H9 (cell line): ENCODE results near the gene ATF5. TPM values are rescaled to one million over a fixed set of nuclear protein-coding genes. Genes with fewer than 3 reads are reported as not detected.

Source experiments
- DNase-seq: peaks from one replicate; pipeline ENCODE4 v3.0.0-alpha.2; 2017
- H2AFZ ChIP-seq: one replicate; pipeline ENCODE4 v1.6.1; 2013; ENCODE audit warnings: mild to moderate bottlenecking, low read length, control low read depth, moderate library complexity
- H2AK5ac ChIP-seq: 2 replicates; pipeline ENCODE4 v1.6.1; 2013; ENCODE audit warnings: low read length, control low read depth, mixed read lengths; ENCODE audit not compliant: insufficient read length
- H2BK120ac ChIP-seq: one replicate; pipeline ENCODE4 v1.6.1; 2013; ENCODE audit warnings: low read depth, mild to moderate bottlenecking, low read length, control low read depth, inconsistent platforms; ENCODE audit not compliant: poor library complexity, severe bottlenecking
- H2BK12ac ChIP-seq: 2 replicates; pipeline ENCODE4 v1.6.1; 2013; ENCODE audit warnings: low read length, control low read depth, mixed read lengths, low read depth; ENCODE audit not compliant: insufficient read length
- H2BK15ac ChIP-seq: 2 replicates; pipeline ENCODE4 v1.6.1; 2013; ENCODE audit warnings: low read depth, low read length, control low read depth
- H2BK20ac ChIP-seq: one replicate; pipeline ENCODE4 v1.6.1; 2013; ENCODE audit warnings: low read depth, mild to moderate bottlenecking, low read length, control low read depth, inconsistent platforms; ENCODE audit not compliant: poor library complexity, severe bottlenecking
- H2BK5ac ChIP-seq: 2 replicates; pipeline ENCODE4 v1.6.1; 2013; ENCODE audit warnings: low read length, control low read depth, mixed read lengths; ENCODE audit not compliant: insufficient read length
- H3K14ac ChIP-seq: 2 replicates; pipeline ENCODE4 v1.6.1; 2013; ENCODE audit warnings: low read length, control low read depth; ENCODE audit not compliant: insufficient read depth
- H3K18ac ChIP-seq: 2 replicates; pipeline ENCODE4 v1.6.1; 2013; ENCODE audit warnings: low read depth, mild to moderate bottlenecking, mixed read lengths, low read length, control low read depth; ENCODE audit not compliant: insufficient read length
- H3K23ac ChIP-seq: 2 replicates; pipeline ENCODE4 v1.6.1; 2013; ENCODE audit warnings: low read length, control low read depth, mixed read lengths, low read depth; ENCODE audit not compliant: insufficient read length
- H3K23me2 ChIP-seq: 2 replicates; pipeline ENCODE4 v1.6.1; 2013; ENCODE audit warnings: low read depth, mild to moderate bottlenecking, mixed read lengths, low read length, control low read depth; ENCODE audit not compliant: insufficient read length, poor library complexity, severe bottlenecking
- H3K27ac ChIP-seq: 2 replicates; pipeline ENCODE4 v1.5.1; 2013; ENCODE audit warnings: low read length, control low read depth, mixed read lengths, low read depth; ENCODE audit not compliant: insufficient read length
- H3K27me3 ChIP-seq: 2 replicates; pipeline ENCODE4 v1.6.1; 2013; ENCODE audit warnings: low read length, control low read depth, inconsistent platforms; ENCODE audit not compliant: insufficient read depth
- H3K4ac ChIP-seq: 2 replicates; pipeline ENCODE4 v1.6.1; 2013; ENCODE audit warnings: low read depth, mild to moderate bottlenecking, control low read depth, inconsistent platforms, low read length, moderate library complexity
- H3K4me1 ChIP-seq: 2 replicates; pipeline ENCODE4 v1.6.1; 2013; ENCODE audit warnings: low read length, control low read depth, inconsistent platforms; ENCODE audit not compliant: insufficient read depth
- H3K4me2 ChIP-seq: 2 replicates; pipeline ENCODE4 v1.6.1; 2013; ENCODE audit warnings: low read length, control low read depth, mixed read lengths; ENCODE audit not compliant: insufficient read length, insufficient read depth
- H3K56ac ChIP-seq: 2 replicates; pipeline ENCODE4 v1.6.1; 2013; ENCODE audit warnings: low read depth, mild to moderate bottlenecking, mixed read lengths, low read length, control low read depth; ENCODE audit not compliant: insufficient read length
- H3K79me1 ChIP-seq: 2 replicates; pipeline ENCODE4 v1.6.1; 2013; ENCODE audit warnings: low read depth, mild to moderate bottlenecking, moderate library complexity, low read length, control low read depth, inconsistent platforms; ENCODE audit not compliant: insufficient read depth, poor library complexity, severe bottlenecking
- H3K79me2 ChIP-seq: 2 replicates; pipeline ENCODE4 v1.6.1; 2013; ENCODE audit warnings: low read length, control low read depth, inconsistent platforms; ENCODE audit not compliant: insufficient read depth
- H3K9ac ChIP-seq: 2 replicates; pipeline ENCODE4 v1.6.1; 2013; ENCODE audit warnings: low read length, control low read depth, mixed read lengths; ENCODE audit not compliant: insufficient read length; ENCODE audit errors: extremely low read depth
- H3K9me3 ChIP-seq: one replicate; pipeline ENCODE4 v1.6.1; 2013; ENCODE audit warnings: low read depth, low read length, inconsistent platforms; ENCODE audit not compliant: control insufficient read depth
- H3T11ph ChIP-seq: one replicate; pipeline ENCODE4 v1.6.1; 2013; ENCODE audit warnings: mild to moderate bottlenecking, low read length, control low read depth, inconsistent platforms
- H4K20me1 ChIP-seq: one replicate; pipeline ENCODE4 v1.6.1; 2013; ENCODE audit not compliant: control insufficient read depth, insufficient read length, insufficient read depth
- H4K5ac ChIP-seq: 2 replicates; pipeline ENCODE4 v1.6.1; 2013; ENCODE audit warnings: low read depth, mild to moderate bottlenecking, mixed read lengths, low read length, control low read depth; ENCODE audit not compliant: insufficient read length
- H4K8ac ChIP-seq: replicated peaks from 2 replicates; pipeline ENCODE4 v1.6.1; 2013; ENCODE audit warnings: low read length, control low read depth, mixed read lengths, low read depth; ENCODE audit not compliant: insufficient read length
- H4K91ac ChIP-seq: 2 replicates; pipeline ENCODE4 v1.6.1; 2013; ENCODE audit warnings: low read depth, mild to moderate bottlenecking, moderate library complexity, mixed read lengths, low read length, control low read depth; ENCODE audit not compliant: insufficient read length
- H3K27ac Mint-ChIP-seq, 3 experiments: 2 replicates in 2 of 3; 3 replicates in 1 of 3; pipeline ENCODE4 v1.8.0; 2020 to 2021; ENCODE audit warnings: mixed read lengths in 3 of 3, mild to moderate bottlenecking in 1 of 3, moderate library complexity in 1 of 3
- H3K27me3 Mint-ChIP-seq: 2 replicates; pipeline ENCODE4 v1.8.0; 2021; ENCODE audit warnings: low read depth, mild to moderate bottlenecking, moderate library complexity, mixed read lengths
- H3K36me3 Mint-ChIP-seq, 3 experiments: 2 replicates in 2 of 3; 3 replicates in 1 of 3; pipeline ENCODE4 v1.8.0; 2020 to 2021; ENCODE audit warnings: low read depth in 3 of 3, mixed read lengths in 3 of 3; ENCODE audit not compliant: insufficient read depth in 1 of 3
- H3K4me1 Mint-ChIP-seq, 2 experiments: 2 replicates each; pipeline ENCODE4 v1.8.0; 2020; ENCODE audit warnings: mixed read lengths in 2 of 2
- H3K4me3 Mint-ChIP-seq, 2 experiments: 2 replicates in 1 of 2; 3 replicates in 1 of 2; pipeline ENCODE4 v1.8.0; 2020 to 2021; ENCODE audit warnings: mild to moderate bottlenecking in 2 of 2, mixed read lengths in 2 of 2, moderate library complexity in 1 of 2
- H3K9me3 Mint-ChIP-seq, 2 experiments: 2 replicates in 1 of 2; 3 replicates in 1 of 2; pipeline ENCODE4 v1.8.0; 2020; ENCODE audit warnings: mild to moderate bottlenecking in 2 of 2, mixed read lengths in 2 of 2, moderate library complexity in 1 of 2
- CTCF ChIP-seq: fragments of 200-600 bp; sonication (generic); conservative IDR thresholded peaks from 3 replicates; pipeline ENCODE4 v1.8.0; 2021; ENCODE audit warnings: antibody characterized with exemption, mild to moderate bottlenecking
- WGBS: extraction: QIAGEN DNeasy Blood & Tissue Kit; methylation state at CpG from one replicate; pipeline ENCODE4 v1.1.7; 2013; ENCODE audit warnings: missing lambda C conversion rate, low lambda C conversion rate, mixed read lengths; ENCODE audit not compliant: insufficient read length; ENCODE audit errors: extremely low coverage; 5-methylcytosine and 5-hydroxymethylcytosine counted together
- microRNA-seq: library from miRNA; unstranded; fragments of <30 nt; microRNA quantifications from one replicate; pipeline ENCODE4, GENCODE V29; 2020; ENCODE audit warnings: borderline microRNAs expressed
- total RNA-seq: library from RNA; stranded (reverse); gene quantifications from 2 replicates; pipeline ENCODE4 v1.2.1, GENCODE V29; 2021

The ATF5 gene
- total RNA-seq, 1 experiment from 2014 or later, result 18.5 TPM

- Histone ChIP-seq H2BK5ac (no peak overlapping the region), H3K27ac (no peak overlapping the region), H3K9ac (no peak overlapping the region), H4K8ac (no peak overlapping the region), H3K14ac (no peak overlapping the region), H4K5ac (no peak overlapping the region), H3K4me2 (no peak overlapping the region), H3K56ac (no peak overlapping the region), H4K91ac (no peak overlapping the region), H3K79me1 (no peaks in the 10 kb centered on the region), H3K23me2 (no peaks in the 10 kb centered on the region), H2BK20ac (no peak overlapping the region), H3K4ac (no peak overlapping the region), H3K23ac (no peak overlapping the region), H2AK5ac (no peak overlapping the region), H2BK120ac (no peak overlapping the region), H3K9me3 (no peaks in the 10 kb centered on the region), H3K18ac (no peak overlapping the region), H2AFZ (no peak overlapping the region), H3K79me2 (no peaks in the 10 kb centered on the region), H2BK12ac (no peak overlapping the region), H3K27me3 (no peaks in the 10 kb centered on the region), H4K20me1 (no peaks in the 10 kb centered on the region), H2BK15ac (no peak overlapping the region), H3K4me1 (no peaks in the 10 kb centered on the region), H3T11ph (no peak overlapping the region)
- peaks cover 0 to 4% of the 10 kb centered on the region in 2 experiments; a peak in 2 of 4 replicates for H3K4me1 Mint-ChIP-seq
- no peak overlapping the region for H3K4me3 Mint-ChIP-seq
- H3K27ac Mint-ChIP-seq, result peak overlapping the region in 1 of 3 experiments; percentile 42; a peak in 3 of 7 replicates
- no peak for DNase-seq
- WGBS, result no CpG with 5 or more reads among the region's 21 CpGs
- H3K36me3 Mint-ChIP-seq, result peaks cover 0 to 6% (median under 1%) of the 10 kb centered on the region in 3 experiments; a peak in 2 of 7 replicates
- H3K9me3 Mint-ChIP-seq, result no peaks in the 10 kb centered on the region; a peak in 1 of 5 replicates
- no peak for TF ChIP-seq CTCF
- peaks cover 3% of the 10 kb centered on the region; the same call in 1 of the 2 replicates for H3K27me3 Mint-ChIP-seq
These were observed 52.9 kb downstream of the ATF5 start for GRCh38 chr19:49981603-49982593.

Small RNA genes lying within 50 kb of the gene (microRNA-seq; reads per million reads assigned to microRNA genes)
- gene MIR4750, result not detected

Other genes with a start within 250 kb of the ATF5 start
- 13.5 and 13.6 TPM in 2 replicates for gene ADM5, start 239.6 kb upstream of the ATF5 start, total RNA-seq
- 66.4 and 74.6 TPM in 2 replicates for gene CPT1C, start 238.1 kb upstream of the ATF5 start, total RNA-seq
- gene TSKS, start 165.9 kb upstream of the ATF5 start, total RNA-seq, result 0.28 and 0.37 TPM in 2 replicates
- gene AP2A1, start 162.2 kb upstream of the ATF5 start, total RNA-seq, result 108 and 109 TPM in 2 replicates
- gene FUZ, start 115.9 kb upstream of the ATF5 start, total RNA-seq, result 25.1 and 29.7 TPM in 2 replicates
- gene MED25, start 110.9 kb upstream of the ATF5 start, total RNA-seq, result 76.7 and 77.5 TPM in 2 replicates
- gene PTOV1, start 78.0 kb upstream of the ATF5 start, total RNA-seq, result 309 and 317 TPM in 2 replicates
- gene PNKP, start 61.6 kb upstream of the ATF5 start, total RNA-seq, result 144 and 157 TPM in 2 replicates
- gene AKT1S1, start 51.9 kb upstream of the ATF5 start, total RNA-seq, result 43.5 and 44.6 TPM in 2 replicates
- gene TBC1D17, start 51.5 kb upstream of the ATF5 start, total RNA-seq, result 33.6 and 33.9 TPM in 2 replicates
- 0.29 and 0.61 TPM in 2 replicates for gene IL4I1, start 32.3 kb upstream of the ATF5 start, total RNA-seq
- 127 and 137 TPM in 2 replicates for gene NUP62, start 299 bp downstream of the ATF5 start, total RNA-seq
- gene SIGLEC11, start 32.0 kb downstream of the ATF5 start, total RNA-seq, result not detected in 2 replicates
- 33.5 and 34.8 TPM in 2 replicates for gene VRK3, start 96.2 kb downstream of the ATF5 start, total RNA-seq
- 18.9 and 19.0 TPM in 2 replicates for gene ZNF473, start 96.8 kb downstream of the ATF5 start, total RNA-seq
- gene IZUMO2, start 234.1 kb downstream of the ATF5 start, total RNA-seq, result 0.81 TPM in 1 of 2 replicates, not detected in the other